ENCODE data around the gene SEC14L2.

- peak in 1 of 6 experiments; percentile 14 for TF ChIP-seq CTCF (IDR thresholded peaks at IDR 0.05)
- TF ChIP-seq POLR2A (IDR thresholded peaks at IDR 0.05): peak; percentile 93 to 96
Observed at GRCh38 chr22:30356449-30357235, 40.2 kb upstream of the SEC14L2 start, which contains the start of the genes CCDC157 and SF3A1.

Data from adrenal gland (tissue), 5 donors.